Mesodermal cell (in vitro differentiated cells): ENCODE results near the gene KCNH1.

Experiments used
- H3K27ac ChIP-seq: 2 replicates; pipeline ENCODE4 v1.7.0; 2013; ENCODE audit warnings: mild to moderate bottlenecking, low read depth, low read length, moderate library complexity; ENCODE audit not compliant: severe bottlenecking
- H3K36me3 ChIP-seq: 2 replicates; pipeline ENCODE4 v1.7.1; 2013; ENCODE audit warnings: mild to moderate bottlenecking, low read length, moderate library complexity; ENCODE audit not compliant: control insufficient read depth, insufficient read depth
- H3K4me1 ChIP-seq: one replicate; pipeline ENCODE4 v1.7.1; 2013; ENCODE audit warnings: mild to moderate bottlenecking, low read length; ENCODE audit not compliant: insufficient read depth, control insufficient read depth, poor library complexity, severe bottlenecking
- H3K4me3 ChIP-seq: 2 replicates; pipeline ENCODE4 v1.7.0; 2013; ENCODE audit warnings: low read length, control low read depth, mild to moderate bottlenecking; ENCODE audit not compliant: insufficient read depth, poor library complexity, severe bottlenecking; ENCODE audit errors: extremely low read depth
- H3K9me3 ChIP-seq: 2 replicates; pipeline ENCODE4 v1.7.1; 2013; ENCODE audit warnings: mild to moderate bottlenecking, low read length, moderate library complexity; ENCODE audit not compliant: control insufficient read depth
- WGBS, 2 experiments: methylation state at CpG; one replicate each; pipeline ENCODE4 v1.1.5; 2013; ENCODE audit warnings: missing lambda C conversion rate in 2 of 2; ENCODE audit not compliant: insufficient coverage in 2 of 2; 5-methylcytosine and 5-hydroxymethylcytosine counted together

KCNH1 gene

GRCh38 chr1:210686841-210687240 is 447.1 kb downstream of the KCNH1 start:
- whole genome bisulfite sequencing, 2 experiments, result 93 to 96% methylated on average over 2 to 3 of the region's 3 CpGs
- no peaks in the 10 kb centered on the region for H3K36me3 ChIP-seq
- H3K4me3 ChIP-seq, result no peak overlapping the region
- H3K27ac ChIP-seq, result no peak overlapping the region
- H3K9me3 ChIP-seq, result no peaks in the 10 kb centered on the region
- no peaks in the 10 kb centered on the region for H3K4me1 ChIP-seq

- H3K4me3 ChIP-seq, result no peak overlapping the region
- no peaks in the 10 kb centered on the region for H3K4me1 ChIP-seq
- H3K36me3 ChIP-seq, result no peaks in the 10 kb centered on the region
- no peaks in the 10 kb centered on the region for H3K9me3 ChIP-seq
- 83 to 94% methylated on average over 2 to 3 of the region's 3 CpGs for WGBS, 2 experiments
- no peak overlapping the region for H3K27ac ChIP-seq
Observed at GRCh38 chr1:210685295-210685650, 448.7 kb downstream of the KCNH1 start.

GRCh38 chr1:210684466-210685294 is 449.3 kb downstream of the KCNH1 start:
- WGBS, 2 experiments, result 60 to 61% methylated on average over 4 to 5 of the region's 5 CpGs
- Histone ChIP-seq H3K27ac (no peak overlapping the region), H3K9me3 (no peaks in the 10 kb centered on the region), H3K4me3 (no peak overlapping the region), H3K4me1 (no peaks in the 10 kb centered on the region), H3K36me3 (no peaks in the 10 kb centered on the region)

GRCh38 chr1:210683403-210684047 is 450.4 kb downstream of the KCNH1 start:
- H3K36me3 ChIP-seq, result no peaks in the 10 kb centered on the region
- no peak overlapping the region for H3K4me3 ChIP-seq
- no peaks in the 10 kb centered on the region for H3K4me1 ChIP-seq
- H3K9me3 ChIP-seq, result no peaks in the 10 kb centered on the region
- no peak overlapping the region for H3K27ac ChIP-seq
- WGBS, 2 experiments, result 94 to 96% methylated on average over 33 of the region's 33 CpGs

- Histone ChIP-seq H3K4me1 (no peaks in the 10 kb centered on the region), H3K36me3 (no peaks in the 10 kb centered on the region), H3K4me3 (no peak overlapping the region), H3K27ac (no peak overlapping the region), H3K9me3 (no peaks in the 10 kb centered on the region)
- 92 to 96% methylated on average over 6 of the region's 7 CpGs for WGBS, 2 experiments
Observed at GRCh38 chr1:210681158-210681557, 452.8 kb downstream of the KCNH1 start.

GRCh38 chr1:210678306-210678705 is 455.6 kb downstream of the KCNH1 start:
- Histone ChIP-seq H3K36me3 (no peaks in the 10 kb centered on the region), H3K27ac (no peak overlapping the region), H3K4me1 (no peaks in the 10 kb centered on the region), H3K4me3 (no peak overlapping the region), H3K9me3 (no peaks in the 10 kb centered on the region)
- WGBS, 2 experiments, result 95 to 100% methylated on average over 2 of the region's 3 CpGs

- H3K9me3 ChIP-seq, result no peaks in the 10 kb centered on the region
- no peak overlapping the region for H3K4me3 ChIP-seq
- H3K27ac ChIP-seq, result no peak overlapping the region
- no peaks in the 10 kb centered on the region for H3K36me3 ChIP-seq
- no peaks in the 10 kb centered on the region for H3K4me1 ChIP-seq
- whole genome bisulfite sequencing, 2 experiments, result 79 to 93% methylated on average over 1 to 2 of the region's 4 CpGs
Observed at GRCh38 chr1:210677533-210677932, 456.4 kb downstream of the KCNH1 start.

GRCh38 chr1:210676539-210676938 is 457.4 kb downstream of the KCNH1 start:
- Histone ChIP-seq H3K27ac (no peak overlapping the region), H3K36me3 (no peaks in the 10 kb centered on the region), H3K9me3 (no peaks in the 10 kb centered on the region), H3K4me3 (no peak overlapping the region), H3K4me1 (no peaks in the 10 kb centered on the region)
- 81 to 100% methylated on average over 1 to 3 of the region's 3 CpGs for WGBS, 2 experiments

- WGBS, 2 experiments, result 82 to 93% methylated on average over 3 of the region's 3 CpGs
- Histone ChIP-seq H3K4me3 (no peak overlapping the region), H3K9me3 (no peaks in the 10 kb centered on the region), H3K27ac (no peak overlapping the region), H3K36me3 (no peaks in the 10 kb centered on the region), H3K4me1 (no peaks in the 10 kb centered on the region)
Observed at GRCh38 chr1:210674151-210674550, 459.8 kb downstream of the KCNH1 start.

GRCh38 chr1:210669951-210670350 is 464.0 kb downstream of the KCNH1 start:
- Histone ChIP-seq H3K4me3 (no peak overlapping the region), H3K9me3 (no peaks in the 10 kb centered on the region), H3K36me3 (no peaks in the 10 kb centered on the region), H3K4me1 (no peaks in the 10 kb centered on the region), H3K27ac (no peak overlapping the region)
